B cell (primary cell): Measurements from ENCODE around the gene DMXL1.

Experiments used
- CTCF ChIP-seq: fragments of 200-600 bp; IDR thresholded peaks from one replicate; pipeline ENCODE4 v1.8.0; 2022; ENCODE audit warnings: antibody characterized with exemption, mild to moderate bottlenecking
- EZH2 ChIP-seq: IDR thresholded peaks from 2 replicates; pipeline ENCODE4 v1.6.1; 2012; ENCODE audit warnings: borderline replicate concordance, low read depth, mild to moderate bottlenecking, moderate library complexity, low read length; ENCODE audit not compliant: insufficient read depth, poor library complexity, severe bottlenecking

GRCh38 chr5:119153629-119154028, 82.7 kb downstream of the DMXL1 start:
- TF ChIP-seq EZH2, result no peak
- TF ChIP-seq CTCF, result no peak
